GM20431 (cell line): ENCODE data around the gene CACNG4.

Source experiments
- in situ Hi-C: fragments of 300-500 bp; cut with MseI, MboI; formaldehyde crosslinking; loops from one replicate; pipeline ENCODE4 v1.15.0; 2020; ENCODE audit warnings: low sequenced_read_pairs; ENCODE audit not compliant: unreplicated experiment

Gene CACNG4

GRCh38 chr17:67052720-67053437 is 88.4 kb downstream of the CACNG4 start:
- in situ Hi-C loops = no loop called here

- in situ Hi-C loops = no loop called here
These were observed 89.0 kb downstream of the CACNG4 start for GRCh38 chr17:67053438-67054000.

DNA sequence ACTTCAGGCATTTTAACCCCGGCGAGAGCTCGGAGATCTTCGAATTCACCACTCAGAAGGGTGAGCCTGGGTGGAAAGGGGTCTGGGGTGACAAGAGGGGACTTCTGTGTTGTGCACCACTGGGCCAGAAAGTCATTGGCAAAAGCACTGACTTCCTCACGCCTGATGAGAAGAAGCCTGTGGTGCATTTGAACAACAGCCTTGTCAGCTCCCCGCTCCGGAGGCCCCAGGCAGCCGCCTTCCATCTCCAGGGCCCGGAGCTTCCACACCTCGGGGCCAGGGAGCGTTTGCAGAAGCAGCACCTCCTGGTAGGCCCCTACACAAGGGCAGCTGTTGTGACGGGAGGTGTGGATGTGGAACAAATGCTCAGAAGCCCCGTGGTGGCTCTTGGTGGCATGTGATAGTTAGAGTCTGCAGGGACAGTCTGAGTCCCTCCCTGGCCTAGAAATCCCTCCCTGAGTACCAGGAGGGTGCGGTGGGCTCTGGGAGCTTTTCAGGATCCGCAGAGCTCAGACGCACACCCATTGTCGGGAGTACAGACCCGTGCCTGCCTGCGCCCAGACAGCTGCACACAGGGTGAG is 89.6 kb downstream of the CACNG4 start:
- in situ Hi-C loops = no loop called here

GRCh38 chr17:67054608-67055007 is 90.1 kb downstream of the CACNG4 start:
- in situ Hi-C loops = no loop called here

DNA sequence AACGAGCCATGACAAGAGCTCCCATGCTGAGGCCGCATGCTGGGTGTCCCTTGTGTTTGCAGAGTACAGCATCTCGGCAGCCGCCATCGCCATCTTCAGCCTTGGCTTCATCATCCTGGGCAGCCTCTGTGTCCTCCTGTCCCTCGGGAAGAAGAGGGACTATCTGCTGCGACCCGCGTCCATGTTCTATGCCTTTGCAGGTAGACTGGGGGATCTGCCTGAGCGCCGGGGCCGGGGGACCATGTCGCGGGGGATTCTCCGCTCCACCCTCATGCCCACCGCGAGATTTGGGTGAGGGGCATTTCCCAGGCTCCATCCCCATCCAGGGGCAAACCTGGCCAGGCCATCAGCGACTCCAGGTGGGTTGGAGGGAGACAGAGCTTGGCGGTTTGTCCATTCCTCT is 90.5 kb downstream of the CACNG4 start:
- in situ Hi-C loops = no loop called here

- in situ Hi-C loops = no loop called here
These were observed 91.6 kb downstream of the CACNG4 start for GRCh38 chr17:67055811-67056745.

- in situ Hi-C loops = no loop called here
These were observed 92.4 kb downstream of the CACNG4 start for GRCh38 chr17:67056746-67057490.

DNA sequence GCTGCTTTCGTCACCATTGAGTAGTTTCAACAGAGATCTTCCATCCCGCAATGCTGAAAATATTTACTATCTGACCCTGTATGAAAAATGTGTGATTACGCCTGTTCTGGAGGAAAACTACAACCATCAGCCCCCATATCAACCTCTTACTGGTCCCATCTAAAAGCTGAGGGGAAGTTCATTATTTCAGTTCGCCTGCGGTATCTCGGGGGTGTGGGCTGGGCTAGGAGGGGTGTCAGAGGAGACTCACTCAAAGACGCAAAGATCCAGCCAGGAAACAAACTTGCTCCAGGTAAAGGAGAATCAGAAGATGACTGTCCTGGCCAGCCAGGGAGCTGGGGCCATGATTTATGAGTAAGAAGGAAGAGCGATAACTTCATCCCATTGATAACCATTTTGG is 93.5 kb downstream of the CACNG4 start:
- in situ Hi-C loops = no loop called here

- in situ Hi-C loops = no loop called here
These were observed 94.9 kb downstream of the CACNG4 start for GRCh38 chr17:67059372-67059771.

DNA sequence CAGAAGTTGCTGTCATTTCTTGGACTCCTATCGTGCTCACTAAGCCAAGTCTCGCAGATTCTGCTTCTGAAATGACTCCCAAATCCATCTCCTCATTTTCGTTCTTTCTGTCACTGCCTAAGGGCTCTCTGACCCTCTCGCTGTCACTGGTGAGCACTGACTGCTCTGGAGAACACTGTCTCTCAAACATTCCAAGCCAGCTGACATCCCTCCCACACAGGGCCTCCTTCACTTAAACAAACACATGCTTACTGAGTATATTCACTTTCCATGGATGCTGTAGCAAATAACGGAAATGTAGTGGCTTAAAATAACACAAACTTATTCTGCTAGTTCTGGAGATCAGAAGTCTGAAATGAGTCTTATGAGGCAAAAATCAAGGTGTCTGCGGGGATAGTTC is 98.6 kb downstream of the CACNG4 start:
- in situ Hi-C loops = no loop called here

DNA sequence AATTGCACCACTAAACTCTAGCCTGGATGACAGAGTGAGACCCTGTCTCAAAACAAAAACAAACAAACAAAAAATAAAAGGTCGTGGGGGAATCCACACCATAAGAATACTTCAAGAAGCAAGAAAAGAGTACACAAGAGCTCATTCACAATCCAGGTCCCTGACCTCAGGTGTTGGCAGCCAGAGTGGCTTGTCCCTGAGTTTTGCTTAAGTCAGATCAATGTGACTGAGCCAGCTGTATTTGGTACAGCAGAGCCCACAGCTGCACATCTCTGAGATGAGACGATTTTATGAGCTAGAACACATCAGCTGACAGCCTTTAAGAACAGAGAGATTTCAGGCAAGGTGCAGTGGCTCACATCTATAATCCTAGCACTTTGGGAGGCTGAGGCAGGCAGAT is 102.2 kb downstream of the CACNG4 start:
- in situ Hi-C loops = no loop called here

DNA sequence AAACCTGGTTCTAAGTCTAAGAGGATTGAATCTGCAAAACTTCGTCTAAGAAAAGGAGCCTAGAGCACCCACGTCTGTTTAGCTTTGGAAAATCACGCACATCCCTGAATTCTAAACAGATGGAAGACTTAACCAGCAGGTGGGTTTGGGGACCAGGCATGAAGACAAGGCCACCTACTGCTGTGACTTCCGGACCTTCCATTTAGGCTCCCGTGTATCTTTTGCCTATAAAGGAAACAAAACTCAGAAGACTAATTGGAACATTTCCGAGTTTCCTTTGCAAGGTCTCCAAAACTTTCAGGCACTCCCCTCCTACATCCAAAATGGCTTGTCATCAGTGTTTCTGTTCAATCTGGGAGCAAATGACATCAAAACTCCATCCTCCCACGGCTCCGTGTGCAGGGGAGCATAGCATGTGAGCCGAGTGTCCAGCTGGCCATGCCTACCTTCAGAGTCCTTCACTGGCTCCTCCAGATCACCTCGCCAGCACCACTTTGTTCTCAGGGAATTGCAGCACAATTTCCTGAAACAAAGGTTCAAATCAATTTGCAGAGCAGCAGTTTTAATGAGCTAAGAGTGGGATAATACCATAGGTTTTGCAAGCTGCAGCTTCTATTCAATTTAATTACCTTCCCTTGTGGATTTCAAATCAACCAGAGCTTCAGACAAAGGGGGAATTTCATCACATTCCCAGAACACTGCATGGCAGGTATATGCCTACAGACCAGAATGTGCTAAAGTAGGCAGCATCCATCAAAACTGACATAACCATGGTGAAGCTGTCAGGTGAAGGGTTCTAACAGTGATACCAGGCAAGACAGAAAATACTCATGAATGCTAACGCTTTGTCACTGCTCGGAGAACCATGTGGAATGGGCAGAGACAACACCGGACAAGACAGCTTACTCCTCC is 103.3 kb downstream of the CACNG4 start:
- in situ Hi-C loops = no loop called here

DNA sequence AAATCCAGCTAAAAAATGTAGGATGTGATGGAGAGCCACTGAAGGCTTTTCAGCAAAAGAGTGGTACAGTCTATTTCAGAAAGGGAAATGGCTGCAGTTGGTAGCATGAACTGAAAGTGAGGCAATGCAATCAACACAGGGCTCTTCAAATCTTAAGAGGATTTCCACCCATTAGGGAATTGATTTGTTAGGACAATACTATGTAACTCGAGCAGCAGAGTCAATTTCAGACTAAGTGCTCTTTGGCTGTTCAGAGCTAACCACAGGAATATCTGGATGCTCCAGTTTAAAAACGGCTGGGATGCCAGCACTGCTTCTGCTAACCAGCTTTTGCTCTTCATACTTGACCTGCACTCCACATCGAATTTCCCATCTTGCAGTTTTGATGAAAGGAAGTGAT is 104.5 kb downstream of the CACNG4 start:
- in situ Hi-C loops = no loop called here

- in situ Hi-C loops = no loop called here
These were observed 105.2 kb downstream of the CACNG4 start for GRCh38 chr17:67069603-67070136.

- in situ Hi-C loops = no loop called here
These were observed 107.1 kb downstream of the CACNG4 start for GRCh38 chr17:67071595-67071994.

DNA sequence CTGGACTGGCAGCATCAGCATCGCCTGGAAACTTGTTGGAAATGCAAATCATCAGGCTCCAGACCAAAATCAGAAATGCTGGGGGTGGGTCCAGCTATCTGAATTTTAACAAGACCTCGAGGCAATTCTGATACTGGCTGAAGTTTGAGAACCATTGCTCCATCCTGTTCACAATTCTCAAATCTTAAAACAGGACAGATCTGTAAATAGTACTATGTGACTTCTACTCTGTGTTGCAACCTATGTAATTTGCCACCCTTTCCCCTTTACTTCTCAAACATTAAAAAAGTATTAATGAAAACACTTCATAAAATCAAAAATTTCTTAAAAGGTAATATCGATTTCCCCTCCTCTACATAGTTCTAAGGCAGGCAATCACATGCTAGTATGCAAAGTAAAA is 108.4 kb downstream of the CACNG4 start:
- in situ Hi-C loops = no loop called here

GRCh38 chr17:67074781-67075180 is 110.3 kb downstream of the CACNG4 start:
- in situ Hi-C loops = loop anchor here (25.0 kb wide), 1 partner anchor 337 kb away; no protein-coding TSS in a partner anchor

- in situ Hi-C loops = loop anchor here (25.0 kb wide), 1 partner anchor 339 kb away; no protein-coding TSS in a partner anchor
These were observed 111.8 kb downstream of the CACNG4 start for GRCh38 chr17:67076290-67076689.
